ENCODE measurements around the gene TBC1D2B. TPM values are rescaled to one million over a fixed set of nuclear protein-coding genes. Genes with fewer than 3 reads are reported as not detected.
"Not testable (repeated sequence)": the region's sequence is repeated elsewhere in the genome, so short reads cannot be mapped to it uniquely, and the experiment has no call there.

TBC1D2B gene
- total RNA-seq, 1 experiment from 2014 or later: 18.7 TPM

DNA sequence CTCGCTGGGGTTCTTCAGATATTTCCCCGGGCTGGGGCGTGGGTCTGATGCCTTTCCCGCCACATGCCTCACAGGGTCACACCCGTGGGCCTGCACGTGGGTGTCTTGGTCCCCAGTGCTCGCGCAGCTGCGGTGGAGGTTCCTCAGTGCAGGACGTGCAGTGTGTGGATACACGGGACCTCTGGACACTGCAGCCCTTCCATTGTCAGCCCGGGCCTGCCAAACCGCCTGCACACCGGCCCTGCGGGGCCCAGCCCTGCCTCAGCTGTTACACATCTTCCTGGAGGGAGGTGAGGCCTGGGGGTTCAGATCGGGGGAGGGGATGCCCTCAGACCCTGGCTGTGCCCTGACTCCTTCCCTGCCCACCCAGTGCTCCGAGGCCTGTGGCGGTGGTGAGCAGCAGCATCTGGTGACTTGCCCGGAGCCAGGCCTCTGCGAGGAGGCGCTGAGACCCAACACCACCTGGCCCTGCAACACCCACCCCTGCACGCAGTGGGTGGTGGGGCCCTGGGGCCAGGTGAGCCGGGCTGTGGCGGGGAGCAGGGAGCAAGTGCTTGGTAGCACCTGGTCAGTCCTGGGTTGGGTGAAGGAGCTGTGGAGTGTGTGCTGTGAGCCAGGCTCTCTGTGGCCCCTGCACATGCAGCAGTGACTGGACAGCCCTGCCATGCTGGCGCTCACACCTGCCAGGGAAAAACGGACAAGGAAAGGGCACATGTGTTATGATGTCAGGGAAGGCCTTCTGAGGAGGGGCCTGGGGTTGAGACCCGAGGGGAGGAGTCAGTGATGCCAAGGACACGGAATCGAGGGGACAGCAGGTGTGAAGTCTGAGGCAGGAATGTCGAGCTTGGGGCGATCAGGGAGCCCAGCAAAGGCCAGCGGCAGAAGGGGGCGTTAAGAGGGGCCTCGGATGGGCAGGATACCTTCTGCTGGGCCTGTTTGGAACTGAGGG lies 88.9 kb downstream of the TBC1D2B start:
- no peak for DNase-seq (ENCODE audit: low read depth)

DNA sequence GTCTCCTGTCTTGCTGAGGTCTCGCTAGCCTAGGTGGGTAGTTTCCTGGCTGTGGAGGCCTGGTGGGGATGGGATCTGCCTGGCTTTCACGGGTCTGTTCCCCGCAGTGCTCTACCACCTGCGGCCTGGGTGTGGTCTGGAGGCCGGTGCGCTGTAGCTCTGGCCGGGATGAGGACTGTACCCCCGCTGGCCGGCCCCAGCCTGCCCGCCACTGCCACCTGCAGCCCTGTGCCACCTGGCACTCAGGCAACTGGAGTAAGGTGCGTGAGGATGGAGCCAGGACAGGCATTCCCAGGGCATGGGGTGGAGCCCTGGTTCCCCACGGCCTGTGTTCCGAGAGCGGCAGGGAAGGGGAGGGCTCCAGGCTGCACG lies 89.8 kb downstream of the TBC1D2B start:
- DNase-seq (ENCODE audit: low read depth): not testable (repeated sequence)

DNA sequence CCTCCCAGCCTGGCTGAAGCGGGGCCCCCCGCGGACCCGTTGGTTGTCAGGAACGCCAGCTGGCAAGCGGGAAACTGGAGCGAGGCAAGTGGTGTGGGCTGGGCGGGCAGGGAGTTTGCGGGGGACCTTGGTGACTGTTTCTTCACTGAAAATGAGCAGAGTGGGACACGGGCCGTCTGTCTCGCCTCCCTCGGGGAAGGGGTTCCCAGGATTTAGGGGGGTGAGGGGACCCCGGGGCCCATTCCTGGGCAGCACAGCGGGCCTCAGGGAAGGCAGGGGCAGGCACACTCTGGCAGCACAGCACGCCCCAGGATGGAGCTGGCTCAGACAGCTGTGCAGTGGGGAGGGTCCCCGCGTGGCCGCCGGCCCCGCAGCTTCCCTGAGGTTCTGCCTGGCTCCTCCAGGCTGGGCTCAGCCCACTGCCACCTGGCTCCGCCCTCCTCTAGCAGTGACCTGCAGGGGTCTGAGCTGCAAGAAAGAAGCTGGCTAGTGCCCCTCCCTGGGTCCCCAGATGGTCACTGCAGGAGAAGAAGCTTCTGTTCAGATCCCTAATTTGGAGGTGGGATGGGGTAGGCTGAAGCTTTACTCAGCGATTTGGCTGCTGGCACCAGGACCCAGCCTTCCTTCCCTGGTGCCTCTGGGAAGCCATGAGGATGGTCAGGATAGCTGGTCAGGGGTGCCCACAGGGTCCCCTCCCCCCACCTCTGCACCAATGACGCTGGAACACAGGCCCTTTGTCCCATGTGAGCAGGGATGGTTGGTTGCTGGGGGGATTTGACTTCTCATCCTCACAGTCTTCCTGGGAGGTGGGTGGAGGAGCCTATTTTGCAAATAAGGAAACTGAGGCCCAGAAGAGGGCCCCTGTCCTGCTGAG lies 90.4 kb downstream of the TBC1D2B start:
- no peak for DNase-seq (ENCODE audit: low read depth)

DNA sequence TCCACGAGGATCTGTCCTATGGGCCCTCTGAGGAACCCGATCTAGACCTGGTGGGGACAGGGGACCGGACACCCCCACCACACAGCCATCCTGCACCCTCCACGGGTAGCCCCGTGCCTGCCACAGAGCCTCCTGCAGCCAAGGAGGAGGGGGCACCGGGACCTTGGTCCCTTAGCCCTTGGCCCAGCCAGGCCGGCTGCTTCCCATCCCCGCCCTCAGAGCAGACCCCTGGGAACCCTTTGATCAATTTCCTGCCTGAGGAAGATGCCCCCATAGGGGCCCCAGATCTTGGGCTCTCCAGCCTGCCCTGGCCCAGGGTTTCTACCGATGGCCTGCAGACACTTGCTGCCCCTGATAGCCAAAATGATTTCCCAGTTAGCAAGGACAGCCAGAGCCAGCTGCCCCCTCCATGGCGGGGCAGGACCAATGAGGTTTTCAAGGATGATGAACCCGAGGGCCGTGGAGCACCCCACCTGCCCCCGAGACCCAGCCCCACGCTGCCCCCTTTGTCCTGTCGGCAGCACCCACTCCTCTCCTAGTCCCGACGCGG lies 91.5 kb downstream of the TBC1D2B start:
- DNase-seq (ENCODE audit: low read depth): no peak

DNA sequence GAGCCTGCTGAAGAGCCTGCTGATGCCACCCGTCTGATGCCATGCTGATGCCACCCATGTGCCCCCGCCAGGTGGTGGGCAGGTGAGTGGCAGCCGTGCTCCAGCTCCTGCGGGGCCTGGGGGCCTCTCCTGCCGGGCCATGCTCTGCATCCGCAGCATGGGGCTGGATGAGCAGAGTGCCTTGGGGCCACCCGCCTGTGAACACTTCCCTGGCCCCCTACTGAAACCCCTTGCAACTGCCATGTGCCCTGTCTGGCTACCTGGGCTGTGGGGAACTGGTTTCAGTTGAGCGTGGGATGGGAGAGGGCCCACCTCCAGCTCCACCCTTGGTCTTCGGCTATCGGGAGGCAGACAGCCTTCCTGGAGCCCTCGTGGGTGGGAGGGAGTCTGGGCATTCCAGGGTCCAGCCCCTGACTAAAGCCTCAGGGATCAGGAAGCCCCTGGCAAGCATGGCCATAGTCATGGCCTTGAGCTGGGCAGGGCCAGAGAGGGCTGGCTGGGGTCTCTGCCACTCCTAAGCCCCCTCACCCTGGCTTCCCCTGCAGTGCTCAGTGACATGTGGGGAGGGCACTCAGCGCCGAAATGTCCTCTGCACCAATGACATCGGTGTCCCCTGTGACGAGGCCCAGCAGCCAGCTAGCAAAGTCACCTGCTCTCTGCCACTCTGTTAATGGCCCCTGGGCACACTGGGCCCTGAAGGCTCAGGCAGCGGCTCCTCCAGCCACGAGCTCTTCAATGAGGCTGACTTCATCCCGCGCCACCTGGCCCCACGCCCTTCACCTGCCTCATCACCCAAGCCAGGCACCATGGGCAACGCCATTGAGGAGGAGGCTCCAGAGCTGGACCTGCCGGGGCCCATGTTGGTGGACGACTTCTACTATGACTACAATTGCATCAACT lies 92.2 kb downstream of the TBC1D2B start:
- DNase-seq (ENCODE audit: low read depth): no peak

DNA sequence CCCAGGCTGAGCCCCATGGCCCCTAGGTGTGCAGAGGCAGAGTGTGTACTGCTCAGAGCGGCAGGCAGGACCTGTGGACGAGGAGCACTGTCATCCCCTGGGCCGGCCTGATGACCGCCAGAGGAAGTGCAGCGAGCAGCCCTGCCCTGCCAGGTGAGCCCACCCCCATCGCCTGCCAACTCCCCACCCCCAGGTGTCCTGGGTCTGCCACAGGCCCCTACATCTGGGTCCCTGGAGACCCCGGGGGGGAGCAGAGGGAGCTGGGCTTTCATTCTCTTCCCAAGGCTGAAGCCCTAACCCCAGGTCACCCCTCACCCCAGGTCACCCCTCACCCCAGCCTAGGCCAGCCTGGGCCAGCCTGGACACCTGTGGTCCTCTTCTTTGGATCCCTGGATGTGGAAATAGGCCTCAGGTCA lies 93.1 kb downstream of the TBC1D2B start:
- DNase-seq (ENCODE audit: low read depth): no peak

DNA sequence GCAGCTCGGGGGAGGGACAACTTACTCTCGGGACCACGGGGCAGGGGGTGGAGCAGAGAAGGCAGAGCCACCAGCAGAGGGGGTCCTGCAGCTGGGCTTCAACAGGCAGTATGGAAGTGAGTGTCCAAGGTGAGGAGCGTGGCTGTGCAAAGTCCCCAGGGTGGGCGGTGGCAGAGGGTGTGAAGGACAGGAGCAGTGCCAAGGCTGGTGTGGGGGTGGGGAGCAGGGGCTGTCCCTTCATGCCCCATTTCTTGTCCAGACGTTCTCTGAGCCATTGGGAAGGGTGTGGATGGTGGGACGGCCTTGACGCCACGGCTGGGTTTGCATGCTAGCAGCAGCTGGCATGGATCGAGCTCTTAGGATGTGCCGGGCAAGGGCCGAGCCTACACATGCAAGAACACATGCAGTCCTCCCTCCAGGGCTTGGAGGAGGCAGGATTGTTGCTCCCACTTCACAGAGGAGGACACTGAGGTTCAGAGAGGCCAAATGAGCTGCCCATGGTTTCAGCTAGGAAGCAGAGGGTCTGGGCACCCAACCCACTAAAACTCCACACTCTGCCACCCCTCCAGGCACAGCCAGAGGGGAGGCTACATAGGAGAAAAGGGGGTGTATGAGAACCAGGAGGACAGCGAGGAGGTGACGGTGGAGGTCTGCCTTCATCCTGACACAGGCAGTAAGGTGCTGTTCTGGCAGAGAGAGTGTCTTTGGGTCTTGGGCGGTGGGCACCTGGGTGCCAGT lies 93.6 kb downstream of the TBC1D2B start:
- DNase-seq (ENCODE audit: low read depth): no peak

DNA sequence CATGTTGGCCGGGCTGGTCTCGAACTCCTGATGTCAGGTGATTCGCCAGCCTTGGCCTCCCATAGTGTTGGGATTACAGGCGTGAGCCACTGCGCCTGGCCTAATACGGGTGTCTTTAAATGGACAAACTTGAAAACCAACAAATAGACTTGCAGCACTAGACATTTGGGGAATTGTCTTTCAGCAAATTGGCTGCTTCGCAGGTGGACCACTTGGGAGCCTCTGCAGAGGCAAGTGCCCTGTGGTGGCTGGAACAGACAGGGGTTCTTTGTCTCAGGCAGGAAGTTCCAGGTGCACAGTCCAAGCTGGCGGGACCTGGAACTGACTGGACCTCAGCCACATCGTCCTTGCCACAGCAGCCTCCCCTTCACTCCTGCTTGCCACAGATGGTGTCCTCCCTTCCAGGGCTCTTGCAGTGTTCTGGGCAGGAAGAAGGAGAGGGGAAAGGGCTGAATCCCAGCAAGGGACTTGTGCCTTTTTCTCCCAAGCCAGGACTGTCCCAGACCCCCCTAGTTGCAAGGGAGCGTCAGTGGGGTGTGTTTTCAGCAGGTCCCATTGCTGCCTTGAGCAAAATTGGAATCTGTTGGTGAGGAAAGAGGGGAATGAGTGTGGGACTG lies 94.3 kb downstream of the TBC1D2B start:
- DNase-seq (ENCODE audit: low read depth): no peak

DNA sequence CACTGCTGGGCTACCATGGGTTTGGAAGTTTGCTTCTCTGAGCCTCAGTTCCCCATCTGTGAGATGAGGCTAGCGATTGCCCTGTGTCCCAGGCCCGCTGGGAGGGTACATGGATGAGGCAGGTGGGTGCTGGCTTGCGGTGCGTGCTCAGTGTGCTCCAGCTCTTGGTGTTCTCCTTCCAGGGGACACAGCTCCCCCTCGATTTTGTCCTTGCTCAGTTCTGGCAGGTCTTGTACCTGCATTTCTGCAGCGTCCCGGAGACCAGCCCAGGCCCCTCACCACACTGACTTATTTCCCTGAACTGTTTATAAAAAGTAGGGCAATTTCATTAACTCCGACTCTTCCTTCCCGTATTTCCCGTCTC lies 95.4 kb downstream of the TBC1D2B start:
- DNase-seq (ENCODE audit: low read depth): no peak

DNA sequence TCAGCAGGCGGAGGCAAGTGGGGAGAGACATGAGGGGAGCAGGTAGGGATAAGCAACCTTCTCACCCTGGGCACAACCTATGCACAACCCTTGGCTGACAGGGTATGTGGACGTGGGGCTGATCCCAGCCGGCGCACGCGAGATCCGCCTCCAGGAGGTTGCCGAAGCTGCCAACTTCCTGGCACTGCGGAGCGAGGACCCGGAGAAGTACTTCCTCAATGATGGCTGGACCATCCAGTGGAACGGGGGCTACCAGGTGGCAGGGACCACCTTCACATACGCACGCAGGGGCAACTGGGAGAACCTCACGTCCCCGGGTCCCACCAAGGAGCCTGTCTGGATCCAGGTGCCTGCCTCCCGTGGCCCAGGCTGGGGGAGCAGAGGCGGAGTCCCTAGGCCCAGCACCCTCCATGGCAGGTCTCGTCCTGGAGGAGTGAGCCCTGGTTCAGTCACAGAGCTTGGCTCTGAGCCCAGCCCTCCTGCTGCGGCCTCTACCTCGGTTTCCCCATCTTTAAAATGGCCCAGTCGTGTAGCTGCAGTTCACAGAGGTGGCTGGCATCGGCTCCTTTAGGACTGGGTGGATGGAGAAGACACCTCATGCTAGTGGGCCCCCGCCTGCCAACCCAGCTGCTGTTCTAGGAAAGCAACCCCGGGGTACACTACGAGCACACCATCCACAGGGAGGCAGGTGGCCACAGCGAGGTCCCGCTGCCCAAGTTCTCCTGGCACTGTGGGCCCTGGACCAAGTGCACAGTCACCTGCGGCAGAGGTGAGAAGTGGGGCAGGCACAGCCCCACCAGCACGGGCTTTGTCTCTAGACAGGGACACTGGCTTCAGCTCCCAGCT lies 96.0 kb downstream of the TBC1D2B start:
- no peak for DNase-seq (ENCODE audit: low read depth)

DNA sequence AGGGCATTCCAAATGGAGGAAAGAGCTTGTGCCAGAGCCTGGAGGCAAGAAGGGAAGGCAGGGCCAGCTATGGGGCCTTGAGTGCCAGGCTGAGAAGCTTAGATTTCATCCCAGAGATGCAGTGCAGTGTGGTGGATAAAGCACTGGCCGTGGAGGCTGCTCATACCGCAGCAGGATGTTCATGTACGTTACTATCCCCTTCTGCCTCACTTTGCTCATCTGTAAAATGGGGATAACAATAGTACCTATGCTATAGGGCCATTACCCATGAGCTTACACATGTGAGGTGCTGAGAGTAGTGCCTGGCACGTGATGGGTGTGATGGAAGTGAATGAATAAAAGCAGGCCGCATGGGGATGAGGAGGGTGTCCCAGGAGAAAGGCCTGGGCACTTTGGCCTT lies 96.8 kb downstream of the TBC1D2B start:
- DNase-seq (ENCODE audit: low read depth): not testable (repeated sequence)

DNA sequence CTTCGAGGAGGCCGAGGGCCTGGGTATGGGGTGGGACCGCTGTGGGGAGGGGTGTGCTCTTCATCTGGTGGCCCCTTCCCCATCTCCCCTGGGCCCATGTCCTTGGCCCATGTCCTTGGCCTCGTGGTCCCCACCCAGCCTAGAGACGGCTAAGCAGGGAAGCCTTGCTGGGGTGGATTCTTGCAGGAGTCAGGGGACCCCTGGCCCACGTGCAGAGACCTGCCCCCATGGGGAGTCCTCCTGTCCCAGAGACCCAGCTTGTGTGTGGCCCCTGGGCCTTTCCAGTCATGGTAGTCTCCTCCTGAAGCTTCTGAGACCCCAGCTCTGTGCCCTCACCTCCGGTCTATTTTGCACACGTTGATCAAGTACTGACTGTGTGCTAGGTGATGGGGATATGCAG lies 97.4 kb downstream of the TBC1D2B start:
- DNase-seq (ENCODE audit: low read depth): no peak

DNA sequence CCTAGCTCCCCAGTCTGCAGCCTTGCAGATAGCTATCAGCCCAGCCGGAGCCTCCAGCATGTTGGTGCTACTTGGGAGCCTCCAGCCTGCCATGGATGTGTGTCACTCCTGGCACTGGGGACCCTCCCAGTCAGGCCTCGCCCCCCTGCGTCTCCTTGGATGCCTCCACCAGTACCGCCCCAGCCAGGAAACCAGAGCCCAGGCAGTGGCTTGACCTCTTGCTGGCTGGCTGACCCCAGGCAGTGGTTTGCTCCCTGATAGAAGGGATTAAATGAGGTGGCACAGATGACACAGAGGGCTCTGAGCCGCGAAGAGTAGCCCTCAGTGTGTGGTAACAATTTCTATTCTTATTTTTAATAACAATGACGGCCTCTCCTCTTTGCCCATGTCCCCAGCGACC lies 98.4 kb downstream of the TBC1D2B start:
- peak; percentile 74 for DNase-seq (ENCODE audit: low read depth)

DNA sequence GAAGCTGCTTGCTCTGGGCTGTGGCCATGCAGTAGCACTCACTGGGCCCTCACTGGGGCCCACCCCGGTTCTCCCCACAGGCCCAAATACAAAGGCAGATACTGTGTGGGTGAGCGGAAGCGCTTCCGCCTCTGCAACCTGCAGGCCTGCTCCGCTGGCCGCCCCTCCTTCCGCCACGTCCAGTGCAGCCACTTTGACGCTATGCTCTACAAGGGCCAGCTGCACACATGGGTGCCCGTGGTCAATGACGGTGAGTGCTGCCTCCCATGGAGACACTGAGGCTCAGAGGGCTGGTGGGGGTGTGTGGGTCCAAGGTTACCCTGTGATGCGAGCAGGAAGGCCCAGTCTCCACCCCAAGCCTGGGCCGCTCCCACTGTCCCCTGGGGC lies 98.8 kb downstream of the TBC1D2B start:
- DNase-seq (ENCODE audit: low read depth): not testable (repeated sequence)

DNA sequence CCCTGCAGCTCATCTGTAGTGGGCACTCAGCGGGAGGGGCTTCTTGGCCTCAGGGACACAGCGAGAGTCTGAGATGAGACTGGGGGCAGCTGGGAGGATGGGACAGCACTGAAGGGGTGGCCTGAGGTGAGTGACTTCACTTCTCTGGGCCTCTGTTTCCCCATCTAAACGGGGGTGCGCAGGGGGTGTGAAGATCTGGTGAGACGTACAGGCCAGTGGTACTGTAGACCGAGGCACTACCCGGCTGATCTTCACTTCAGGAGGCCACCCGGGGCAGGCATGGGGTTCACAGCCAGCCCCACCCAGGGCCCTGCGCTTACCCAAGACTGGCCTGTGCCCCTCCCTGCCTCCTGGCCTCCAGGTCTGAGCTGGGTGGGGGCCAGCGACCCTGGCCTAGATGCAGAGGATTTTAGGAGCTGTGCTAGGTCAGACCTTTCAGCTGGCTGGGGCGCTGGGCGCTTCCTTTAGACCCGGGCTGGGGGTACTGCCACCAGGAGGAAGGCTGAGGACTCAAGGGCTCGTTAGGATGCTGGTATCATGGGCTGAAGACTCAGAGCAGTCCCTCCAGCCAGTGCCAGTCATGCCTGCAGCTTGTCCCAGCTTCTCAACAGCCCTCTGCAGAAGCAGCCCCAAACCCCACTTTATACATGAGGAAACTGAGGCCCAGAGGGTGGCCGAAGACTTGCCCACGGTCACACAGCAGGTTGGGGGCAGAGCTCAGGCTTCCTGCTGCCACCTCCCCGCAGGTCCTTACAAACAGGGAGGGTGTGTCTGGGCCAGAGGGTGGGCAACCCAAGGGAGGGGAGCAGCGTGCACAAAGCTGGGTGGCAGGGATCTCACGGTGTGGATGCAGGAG lies 99.4 kb downstream of the TBC1D2B start:
- DNase-seq (ENCODE audit: low read depth): not testable (repeated sequence)

DNA sequence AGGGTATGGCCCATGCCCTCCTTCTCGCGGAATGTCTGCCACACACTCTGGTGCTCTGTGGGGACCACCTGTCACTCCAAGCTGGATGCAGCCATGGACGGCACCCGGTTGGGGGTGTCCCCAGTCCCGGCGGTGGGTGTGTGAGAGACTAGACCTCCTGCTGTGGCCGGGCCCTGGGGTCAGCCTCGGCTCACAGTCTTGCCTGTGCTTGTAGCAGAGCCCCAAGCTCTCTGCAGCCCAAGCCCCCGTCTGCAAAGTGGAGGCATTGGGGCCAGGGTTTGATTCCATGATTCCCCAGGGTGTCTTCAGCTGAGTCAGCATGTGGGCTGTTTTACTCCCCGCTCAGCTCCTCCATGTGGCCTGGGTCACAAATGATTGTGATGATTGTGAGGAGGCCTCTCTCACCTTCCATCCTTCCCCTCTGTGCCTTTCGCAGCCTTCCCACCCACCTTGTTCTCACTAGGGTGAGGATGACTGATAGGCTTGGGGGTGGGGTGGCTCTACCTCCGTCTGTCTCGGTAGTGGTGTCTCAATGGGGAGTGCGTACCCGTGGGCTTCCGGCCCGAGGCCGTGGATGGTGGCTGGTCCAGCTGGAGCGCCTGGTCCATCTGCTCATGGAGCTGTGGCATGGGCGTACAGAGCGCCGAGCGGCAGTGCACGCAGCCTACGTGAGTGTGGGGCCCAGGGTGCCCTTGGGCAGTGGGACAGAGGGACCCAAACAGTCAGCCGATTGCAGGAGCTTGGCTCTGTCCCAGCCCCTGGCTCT lies 100.6 kb downstream of the TBC1D2B start:
- DNase-seq (ENCODE audit: low read depth): not testable (repeated sequence)

DNA sequence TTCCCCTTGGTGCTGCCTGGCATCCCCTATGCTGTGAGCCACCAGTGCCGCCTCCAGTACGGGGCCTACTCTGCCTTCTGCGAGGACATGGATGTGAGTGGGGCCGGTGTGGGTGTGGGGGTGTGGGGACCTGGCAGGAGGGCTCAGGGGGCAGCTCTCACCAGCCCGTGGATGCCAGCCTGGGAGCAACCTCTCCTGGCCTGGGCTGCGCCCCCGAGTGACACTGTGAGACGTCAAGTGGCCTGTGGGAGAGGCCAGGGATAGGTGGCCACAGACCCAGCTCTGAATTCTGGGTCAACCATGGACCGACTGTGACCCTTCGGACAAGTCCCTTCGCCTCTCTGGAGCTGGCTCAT lies 101.4 kb downstream of the TBC1D2B start:
- not testable (repeated sequence) for DNase-seq (ENCODE audit: low read depth)

Data from M059J (cell line).